GM18520 (cell line): ENCODE measurements around the gene ACSM5.
"Not testable (repeated sequence)": the region's sequence is repeated elsewhere in the genome, so short reads cannot be mapped to it uniquely, and the experiment has no call there.

Experiments
- ATAC-seq: cut with Tn5 transposase; IDR thresholded peaks from one replicate; pipeline ENCODE4 v1.9.1; 2021; ENCODE audit not compliant: unreplicated experiment

The ACSM5 gene

DNA sequence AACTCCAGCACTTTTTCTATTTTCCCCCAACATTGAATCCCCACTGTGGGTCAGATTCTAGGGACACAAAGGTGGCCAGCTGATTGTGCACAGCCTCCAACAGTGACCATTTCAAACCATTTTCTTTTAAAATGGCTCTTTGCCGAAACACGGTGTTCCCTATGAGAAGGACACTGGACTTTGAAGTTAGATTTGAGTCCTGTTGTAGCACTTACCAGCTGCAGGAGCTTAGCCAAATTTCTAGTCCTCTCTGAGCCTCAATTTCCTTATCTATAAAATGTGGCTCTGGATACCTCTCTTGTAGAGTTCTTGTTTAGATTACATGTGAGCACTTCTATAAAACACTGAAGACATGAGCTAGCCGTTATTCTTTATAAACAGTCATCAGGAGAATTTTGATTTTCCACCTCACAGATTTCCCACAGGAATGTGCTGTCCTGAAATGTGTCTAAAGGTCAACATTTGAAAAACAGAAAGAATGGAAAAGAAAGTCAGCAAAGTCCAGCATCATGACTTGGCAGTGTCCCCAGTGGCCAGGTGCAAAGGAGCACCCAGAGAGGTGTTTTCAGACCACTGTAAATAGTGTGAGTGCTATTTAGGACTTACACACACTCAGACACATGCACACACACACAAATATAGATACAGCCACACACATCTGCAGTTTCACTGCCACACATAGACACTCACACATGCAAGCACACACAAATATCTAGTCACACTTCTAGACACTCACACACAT, 37.5 kb downstream of the ACSM5 start:
- not testable (repeated sequence) for ATAC-seq

GRCh38 chr16:20451364-20451763, 42.0 kb downstream of the ACSM5 start, which contains the start of gene ACSM2A:
Gene ACSM2A (plus strand): TSS chr16:20451521. CDS start chr16:20460115, 8,594 bp downstream.
- ATAC-seq = not testable (repeated sequence)

- not testable (repeated sequence) for ATAC-seq
These were observed 44.3 kb downstream of the ACSM5 start for GRCh38 chr16:20453633-20454032.

- not testable (repeated sequence) for ATAC-seq
These were observed 49.9 kb downstream of the ACSM5 start for GRCh38 chr16:20459227-20459626.

DNA sequence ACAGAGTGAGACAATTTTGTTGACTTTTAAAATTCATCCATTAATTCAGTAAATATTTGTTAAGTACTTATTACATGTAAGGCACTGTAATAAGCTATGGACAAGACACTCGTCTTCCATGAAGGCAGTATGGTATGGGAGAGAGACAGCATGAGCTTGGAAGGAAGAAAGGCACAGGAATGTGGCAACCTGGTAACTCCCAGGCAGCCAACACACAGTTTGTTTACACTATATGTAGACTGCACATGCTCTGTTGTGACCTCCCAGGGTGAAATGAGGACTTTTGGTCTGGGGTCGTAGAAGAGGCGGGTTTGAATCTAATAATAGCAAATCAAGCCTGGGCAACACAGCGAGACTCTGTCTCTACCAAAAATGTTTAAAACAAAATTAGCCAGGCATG, 51.0 kb downstream of the ACSM5 start:
- not testable (repeated sequence) for ATAC-seq

- not testable (repeated sequence) for ATAC-seq
These were observed 59.6 kb downstream of the ACSM5 start for GRCh38 chr16:20468954-20469353.

GRCh38 chr16:20469930-20470329, 60.6 kb downstream of the ACSM5 start:
- not testable (repeated sequence) for ATAC-seq

GRCh38 chr16:20470732-20471131, 61.4 kb downstream of the ACSM5 start:
- ATAC-seq = not testable (repeated sequence)

GRCh38 chr16:20477188-20477744, 67.9 kb downstream of the ACSM5 start:
- ATAC-seq = not testable (repeated sequence)

DNA sequence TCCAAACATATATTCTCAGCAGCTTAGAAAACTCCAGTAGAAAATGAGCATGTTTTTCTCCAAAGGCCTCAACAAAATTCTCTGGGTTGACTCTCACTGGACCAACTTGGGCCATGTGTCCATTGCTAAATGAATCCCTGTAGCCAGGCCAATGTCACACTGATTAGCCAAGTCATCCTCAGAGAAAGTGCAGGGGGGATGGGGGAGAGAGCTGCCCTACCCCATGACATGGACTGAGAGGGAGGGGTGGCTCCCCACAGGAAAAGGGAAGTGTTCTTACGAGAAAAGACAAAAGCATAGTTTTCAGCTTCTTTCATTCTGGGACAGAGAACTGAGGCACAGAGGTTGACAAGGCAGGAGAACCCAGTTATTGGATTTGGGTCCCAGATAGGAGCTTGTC, 74.7 kb downstream of the ACSM5 start:
- ATAC-seq = not testable (repeated sequence)

DNA sequence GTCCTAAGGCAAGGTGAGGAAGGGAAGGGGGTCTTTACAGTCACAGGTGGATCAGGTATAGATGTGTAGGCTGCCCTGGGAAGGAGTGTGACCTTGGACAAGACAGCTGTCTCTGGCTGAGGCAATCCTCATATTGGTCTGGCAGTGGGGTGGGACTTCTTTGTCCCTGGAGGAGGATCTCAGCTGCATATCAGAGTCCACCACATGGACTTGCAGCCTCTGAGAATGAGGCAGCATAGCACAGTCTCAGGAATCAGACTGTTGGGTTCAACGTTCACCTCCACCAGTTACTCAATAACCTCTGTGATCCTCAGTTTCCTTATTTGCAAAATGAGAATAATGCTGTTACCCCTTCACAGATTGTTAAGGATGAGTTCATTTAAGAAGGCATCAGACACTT, 75.4 kb downstream of the ACSM5 start:
- no peak for ATAC-seq

- ATAC-seq = no peak
These were observed 76.1 kb downstream of the ACSM5 start for GRCh38 chr16:20485408-20485807.
